Heart left ventricle (tissue), 16 donors: ENCODE measurements around the gene MASTL. TPM values are rescaled to one million over a fixed set of nuclear protein-coding genes. Genes with fewer than 3 reads are reported as not detected.
A peak's percentile ranks its signal among the peaks of the same experiment; 100 is the strongest.

Source experiments
- ATAC-seq, 4 donors: fragments of 200-7000 bp; cut with Tn5 transposase; one replicate each; pipeline ENCODE4 v1.9.1; 2020 to 2022; ENCODE audit warnings: moderate library complexity in 4 of 4, mild to moderate bottlenecking in 3 of 4, moderate number of reproducible peaks in 1 of 4
- DNase-seq, 5 donors: peaks; one replicate each; pipeline ENCODE4 v3.0.0-alpha.2; 2020
- H3K27ac ChIP-seq, 12 donors: fragments of 200-600 bp; sonication (generic) in 4 of 12; one replicate each; pipeline versions ENCODE4 v1.5.0 to v1.8.0; 2016 to 2022; ENCODE audit warnings: mild to moderate bottlenecking in 2 of 12
- H3K27me3 ChIP-seq, 9 donors: fragments of 200-600 bp; sonication (generic) in 2 of 9; one replicate each; pipeline versions ENCODE4 v1.5.1 to v1.8.0; 2016 to 2022; ENCODE audit warnings: mild to moderate bottlenecking in 3 of 9
- H3K36me3 ChIP-seq, 9 donors: fragments of 200-600 bp; sonication (generic) in 2 of 9; one replicate each; pipeline versions ENCODE4 v1.5.0 to v1.8.0; 2018 to 2022; ENCODE audit warnings: mild to moderate bottlenecking in 2 of 9
- H3K4me1 ChIP-seq, 12 donors: fragments of 200-600 bp; sonication (generic) in 4 of 12; one replicate each; pipeline versions ENCODE4 v1.5.0 to v1.8.0; 2016 to 2022; ENCODE audit warnings: mild to moderate bottlenecking in 3 of 12
- H3K4me3 ChIP-seq, 12 donors: fragments of 200-600 bp; sonication (generic) in 4 of 12; one replicate each; pipeline versions ENCODE4 v1.5.0 to v1.8.0; 2017 to 2022; ENCODE audit warnings: mild to moderate bottlenecking in 9 of 12, moderate library complexity in 4 of 12
- H3K9me3 ChIP-seq, 12 donors: fragments of 200-600 bp; sonication (generic) in 4 of 12; one replicate each; pipeline versions ENCODE4 v1.5.0 to v1.8.0; 2016 to 2022; ENCODE audit warnings: mild to moderate bottlenecking in 1 of 12
- POLR2A ChIP-seq, 2 donors: fragments of 450-650 bp; IDR thresholded peaks; one replicate each; pipeline ENCODE4 v1.6.1; 2017; ENCODE audit warnings: antibody characterized with exemption in 2 of 2, mild to moderate bottlenecking in 2 of 2, moderate library complexity in 2 of 2
- WGBS, 4 donors: extraction: QIAGEN DNeasy Blood & Tissue Kit in 2 of 4; methylation state at CpG; one replicate each; pipeline versions ENCODE4 v1.1.5 to v1.1.7; 2013 to 2018; 5-methylcytosine and 5-hydroxymethylcytosine counted together
- intact Hi-C, 10 donors: fragments of 100-400 bp; cut with DNase I; formaldehyde crosslinking; loops; one replicate each; pipeline versions ENCODE4 v1.11.1 to v1.14.2; 2022
- polyA plus RNA-seq, 2 donors: library from polyadenylated mRNA; stranded (reverse); fragments of 200-250 nt; gene quantifications; one replicate each; pipeline ENCODE4 v1.2.3, GENCODE V29; 2013
- total RNA-seq, 9 donors: library from RNA; depleted of rRNA in 2 of 9; stranded (reverse); fragments of >200 nt in 2 of 9; fragmentation: NEBNext Ultra II Directional in 3 of 9; extraction: Animal tissue kit (Norgen Biotek cat#: 25700) in 3 of 9; gene quantifications; one replicate each; pipeline versions ENCODE4 v1.1.0 to v1.2.4, GENCODE V29; 2016 to 2023
- TF ChIP-seq, protein P1 (sequence below), 12 donors: fragments of 200-600 bp; sonication (generic) in 4 of 12; IDR thresholded peaks; one replicate each; pipeline versions ENCODE4 v1.5.0 to v1.8.0; 2018 to 2022; ENCODE audit warnings: antibody characterized with exemption in 12 of 12, mild to moderate bottlenecking in 5 of 12
- donor health status: ischemic (EF 13 %, LVEDD 7.1; RV severe dilation, severe dysfunction).
- donor health status: healthy with polysubstance abuse.
- donor health status: DM: no; HTN: yes; CAD: no.
- donor health status: DM: no; HTN: no; CAD: no.
- donor health status: ischemic (EF 25% LVEDD 6.9; RV normal size, moderate dysfunction).
- donor health status: ischemic (EF 25% LVEDD 5.7; RV mildly dilated, moderate dysfunction).
- donor health status: healthy.
- donor health status: DM: yes; HTN: yes; CAD: no.
- donor health status: ischemic (EF 35%, LVEDD 5.7; RV mildly dilated, moderate dysfunction).
- donor health status: nonischemic (EF 11% LVEDD 7.7; RV severe dilation, severe dysfunction).
- donor health status: DM: yes; HTN: yes; CAD: no.
- donor health status: PGD.
- donor health status: ischemic (EF 29% LVEDD 5.4; RV normal size, mild dysfunction).
- donor health status: nonischemic (EF 23%, LVEDD 6.1; RV moderate dilation, normal function).

Gene MASTL
- total and polyA plus RNA-seq, 11 donors = 1.1 to 6.1 (median 2.3) TPM

DNA sequence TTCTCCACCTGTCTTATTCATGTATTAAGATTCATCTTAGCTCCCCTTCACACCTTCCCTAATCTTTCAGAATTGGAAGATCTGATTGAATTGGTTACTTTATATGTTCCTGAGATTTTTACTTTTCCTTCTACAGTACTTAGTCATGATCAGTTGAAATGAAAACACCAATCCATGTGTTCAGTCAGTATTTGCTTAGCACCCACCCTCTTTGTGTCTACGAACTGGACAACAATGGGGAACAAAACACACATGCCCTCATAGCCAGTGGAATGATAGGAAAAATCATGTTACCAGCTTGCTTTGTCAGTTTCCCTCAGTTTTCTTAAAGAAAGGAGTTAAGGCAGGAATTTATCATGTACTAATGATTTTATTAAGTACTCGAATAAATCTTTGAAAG, 2.0 kb downstream of the MASTL start:
- no peak for ATAC-seq
- H3K27ac ChIP-seq = no peak overlapping the region
- H3K27me3 ChIP-seq = no peaks in the 10 kb centered on the region
- peak overlapping the region in 1 of 12 donors; percentile 92 for H3K4me3 ChIP-seq
- peaks cover 0 to 40% (median 14%) of the 10 kb centered on the region in 12 donors for H3K4me1 ChIP-seq
- WGBS, 4 donors = 84 to 92% (median 91%) methylated on average over 2 of the region's 2 CpGs
- no peaks in the 10 kb centered on the region for H3K9me3 ChIP-seq
- TF ChIP-seq, protein P1, sequence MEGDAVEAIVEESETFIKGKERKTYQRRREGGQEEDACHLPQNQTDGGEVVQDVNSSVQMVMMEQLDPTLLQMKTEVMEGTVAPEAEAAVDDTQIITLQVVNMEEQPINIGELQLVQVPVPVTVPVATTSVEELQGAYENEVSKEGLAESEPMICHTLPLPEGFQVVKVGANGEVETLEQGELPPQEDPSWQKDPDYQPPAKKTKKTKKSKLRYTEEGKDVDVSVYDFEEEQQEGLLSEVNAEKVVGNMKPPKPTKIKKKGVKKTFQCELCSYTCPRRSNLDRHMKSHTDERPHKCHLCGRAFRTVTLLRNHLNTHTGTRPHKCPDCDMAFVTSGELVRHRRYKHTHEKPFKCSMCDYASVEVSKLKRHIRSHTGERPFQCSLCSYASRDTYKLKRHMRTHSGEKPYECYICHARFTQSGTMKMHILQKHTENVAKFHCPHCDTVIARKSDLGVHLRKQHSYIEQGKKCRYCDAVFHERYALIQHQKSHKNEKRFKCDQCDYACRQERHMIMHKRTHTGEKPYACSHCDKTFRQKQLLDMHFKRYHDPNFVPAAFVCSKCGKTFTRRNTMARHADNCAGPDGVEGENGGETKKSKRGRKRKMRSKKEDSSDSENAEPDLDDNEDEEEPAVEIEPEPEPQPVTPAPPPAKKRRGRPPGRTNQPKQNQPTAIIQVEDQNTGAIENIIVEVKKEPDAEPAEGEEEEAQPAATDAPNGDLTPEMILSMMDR (IDR thresholded peaks at IDR 0.05) = no peak
- TF ChIP-seq POLR2A (IDR thresholded peaks at IDR 0.05) = no peak
- intact Hi-C loops = loop anchor here in 2 of 10 donors (10.0 kb wide), 2 partner anchors 128 to 292 kb away; partner anchors contain the start of gene ABI1 (in 1 of the 2)
- peaks cover 0 to 39% (median 32%) of the 10 kb centered on the region in 9 donors for H3K36me3 ChIP-seq
- no peak for DNase-seq

DNA sequence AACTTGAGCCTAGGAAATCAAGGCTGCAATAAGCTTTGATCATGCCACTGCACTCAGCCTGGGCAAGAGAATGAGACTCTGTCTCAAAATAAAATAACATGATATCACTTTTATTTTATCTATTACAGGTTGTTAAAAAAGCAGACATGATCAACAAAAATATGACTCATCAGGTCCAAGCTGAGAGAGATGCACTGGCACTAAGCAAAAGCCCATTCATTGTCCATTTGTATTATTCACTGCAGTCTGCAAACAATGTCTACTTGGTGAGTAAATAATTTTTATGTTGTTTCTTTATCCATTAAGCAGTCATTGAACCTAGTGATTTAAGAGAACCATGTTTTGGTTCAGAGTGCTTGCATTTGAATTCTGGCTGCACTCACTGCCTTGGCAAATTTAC, 3.3 kb downstream of the MASTL start:
- Histone ChIP-seq H3K27me3 (no peaks in the 10 kb centered on the region), H3K9me3 (no peaks in the 10 kb centered on the region), H3K4me1 (peaks cover 0 to 27% (median 2%) of the 10 kb centered on the region in 12 donors), H3K4me3 (no peak overlapping the region), H3K36me3 (peaks cover 0 to 52% (median 42%) of the 10 kb centered on the region in 9 donors), H3K27ac (no peak overlapping the region)
- ATAC-seq (no peak), DNase-seq (no peak)
- no peak for TF ChIP-seq POLR2A (IDR thresholded peaks at IDR 0.05)
- TF ChIP-seq, protein P1 (IDR thresholded peaks at IDR 0.05) = no peak
- intact Hi-C loops = loop anchor here in 2 of 10 donors (10.0 kb wide), 2 partner anchors 126 to 294 kb away; partner anchors contain the start of gene ABI1 (in 1 of the 2)

DNA sequence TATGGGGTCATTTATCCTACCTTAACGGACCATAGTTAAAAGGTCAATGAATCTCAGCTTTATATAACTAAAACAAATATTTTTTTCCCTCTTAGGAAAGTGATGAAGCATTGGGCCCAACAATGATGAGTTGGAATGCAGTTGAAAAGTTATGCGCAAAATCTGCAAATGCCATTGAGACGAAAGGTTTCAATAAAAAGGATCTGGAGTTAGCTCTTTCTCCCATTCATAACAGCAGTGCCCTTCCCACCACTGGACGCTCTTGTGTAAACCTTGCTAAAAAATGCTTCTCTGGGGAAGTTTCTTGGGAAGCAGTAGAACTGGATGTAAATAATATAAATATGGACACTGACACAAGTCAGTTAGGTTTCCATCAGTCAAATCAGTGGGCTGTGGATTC, 14.7 kb downstream of the MASTL start:
- H3K36me3 ChIP-seq = peaks cover 0 to 89% (median 55%) of the 10 kb centered on the region in 9 donors

DNA sequence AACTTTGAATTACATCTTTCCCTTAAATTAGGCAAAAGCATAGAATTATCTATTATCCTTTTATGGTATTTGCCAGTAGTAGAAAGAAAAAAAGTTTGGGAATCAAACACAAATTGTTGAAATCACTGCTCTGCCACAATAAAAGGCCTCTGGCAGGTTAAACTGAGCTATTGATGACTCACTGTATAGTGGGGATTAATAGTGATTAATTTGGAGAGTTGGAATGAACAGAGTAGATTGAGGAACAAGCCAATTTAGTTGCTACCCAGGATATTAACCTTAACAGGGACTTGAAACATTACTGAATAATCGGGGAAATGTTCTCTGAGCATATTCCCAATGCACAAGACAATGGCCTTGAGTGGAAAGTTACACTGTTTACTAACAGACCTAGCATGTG, 33.1 kb downstream of the MASTL start:
- ATAC-seq (no peak), DNase-seq (no peak)
- no peak for TF ChIP-seq POLR2A (IDR thresholded peaks at IDR 0.05)
- TF ChIP-seq, protein P1 (IDR thresholded peaks at IDR 0.05) = no peak
- Histone ChIP-seq H3K4me3 (no peak overlapping the region), H3K9me3 (no peaks in the 10 kb centered on the region), H3K4me1 (no peaks in the 10 kb centered on the region), H3K27me3 (no peaks in the 10 kb centered on the region), H3K27ac (no peak overlapping the region), H3K36me3 (peaks cover 0 to 51% (median 27%) of the 10 kb centered on the region in 9 donors)
- WGBS, 4 donors = 91 to 100% (median 95%) methylated on average over 1 of the region's 1 CpG
- intact Hi-C loops = loop anchor here in 1 of 10 donors (1.0 kb wide), 1 partner anchor 9 kb away; no protein-coding TSS in a partner anchor

More for the DNA sequence above, 14.7 kb downstream of the MASTL start:
- 94 to 97% (median 97%) methylated on average over 4 of the region's 4 CpGs for WGBS, 4 donors
- H3K9me3 ChIP-seq = no peaks in the 10 kb centered on the region
- no peaks in the 10 kb centered on the region for H3K4me1 ChIP-seq
- TF ChIP-seq POLR2A (IDR thresholded peaks at IDR 0.05) = no peak
- TF ChIP-seq, protein P1 (IDR thresholded peaks at IDR 0.05) = no peak
- H3K4me3 ChIP-seq = no peak overlapping the region
- H3K27ac ChIP-seq = no peak overlapping the region
- intact Hi-C loops = no loop called here
- H3K27me3 ChIP-seq = no peaks in the 10 kb centered on the region
- DNase-seq (no peak), ATAC-seq (no peak)
